ENCODE measurements around the gene BIK. TPM values are rescaled to one million over a fixed set of nuclear protein-coding genes. Genes with fewer than 3 reads are reported as not detected.
"Not testable (repeated sequence)": the region's sequence is repeated elsewhere in the genome, so short reads cannot be mapped to it uniquely, and the experiment has no call there.

Gene BIK
- total RNA-seq, 1 donor from 2014 or later = 5.4 TPM

- no peak overlapping the region for H3K4me3 Mint-ChIP-seq
- no peak overlapping the region for H3K27ac Mint-ChIP-seq
- no peaks in the 10 kb centered on the region for H3K27me3 Mint-ChIP-seq
- TF ChIP-seq CTCF (conservative IDR thresholded peaks at IDR 0.05) = no peak
- H3K4me1 Mint-ChIP-seq (ENCODE audit: unreplicated experiment) = peaks cover 5% of the 10 kb centered on the region
- peaks cover 10% of the 10 kb centered on the region for H3K9me3 Mint-ChIP-seq
- H3K36me3 Mint-ChIP-seq = peaks cover 4% of the 10 kb centered on the region
- DNase-seq (ENCODE audit: extremely low spot score, unreplicated experiment) = no peak
These were observed 14.1 kb upstream of the BIK start for GRCh38 chr22:43096420-43096819.

- peaks cover 4% of the 10 kb centered on the region for H3K36me3 Mint-ChIP-seq
- DNase-seq (ENCODE audit: extremely low spot score, unreplicated experiment) = no peak
- H3K4me1 Mint-ChIP-seq (ENCODE audit: unreplicated experiment) = peaks cover 10% of the 10 kb centered on the region
- no peak overlapping the region for H3K4me3 Mint-ChIP-seq
- no peaks in the 10 kb centered on the region for H3K27me3 Mint-ChIP-seq
- peaks cover 10% of the 10 kb centered on the region for H3K9me3 Mint-ChIP-seq
- peak overlapping the region; percentile 82 for H3K27ac Mint-ChIP-seq
- TF ChIP-seq CTCF (conservative IDR thresholded peaks at IDR 0.05) = no peak
These were observed 12.2 kb upstream of the BIK start for GRCh38 chr22:43098356-43098755.

GRCh38 chr22:43099095-43099494, 11.5 kb upstream of the BIK start:
- peaks cover 10% of the 10 kb centered on the region for H3K9me3 Mint-ChIP-seq
- no peak for DNase-seq (ENCODE audit: extremely low spot score, unreplicated experiment)
- no peak for TF ChIP-seq CTCF (conservative IDR thresholded peaks at IDR 0.05)
- H3K27ac Mint-ChIP-seq = peak overlapping the region; percentile 82
- no peak overlapping the region for H3K4me3 Mint-ChIP-seq
- H3K4me1 Mint-ChIP-seq (ENCODE audit: unreplicated experiment) = peaks cover 16% of the 10 kb centered on the region
- H3K27me3 Mint-ChIP-seq = no peaks in the 10 kb centered on the region
- peaks cover 4% of the 10 kb centered on the region for H3K36me3 Mint-ChIP-seq

- Mint-ChIP-seq H3K4me1 (ENCODE audit: unreplicated experiment) (peaks cover 18% of the 10 kb centered on the region), H3K4me3 (peak overlapping the region; percentile 29), H3K36me3 (peaks cover 4% of the 10 kb centered on the region), H3K9me3 (peaks cover 10% of the 10 kb centered on the region), H3K27ac (peak overlapping the region; percentile 91), H3K27me3 (no peaks in the 10 kb centered on the region)
- TF ChIP-seq CTCF (conservative IDR thresholded peaks at IDR 0.05) = no peak
- no peak for DNase-seq (ENCODE audit: extremely low spot score, unreplicated experiment)
These were observed 10.3 kb upstream of the BIK start for GRCh38 chr22:43100225-43100624.

- TF ChIP-seq CTCF (conservative IDR thresholded peaks at IDR 0.05) = no peak
- DNase-seq (ENCODE audit: extremely low spot score, unreplicated experiment) = no peak
- H3K36me3 Mint-ChIP-seq = no peaks in the 10 kb centered on the region
- no peak overlapping the region for H3K4me3 Mint-ChIP-seq
- peaks cover 6% of the 10 kb centered on the region for H3K9me3 Mint-ChIP-seq
- H3K4me1 Mint-ChIP-seq (ENCODE audit: unreplicated experiment) = peaks cover 19% of the 10 kb centered on the region
- peak overlapping the region; percentile 55 for H3K27ac Mint-ChIP-seq
- no peaks in the 10 kb centered on the region for H3K27me3 Mint-ChIP-seq
These were observed 9.2 kb upstream of the BIK start for GRCh38 chr22:43101306-43101705.

- H3K9me3 Mint-ChIP-seq; H3K36me3 Mint-ChIP-seq; H3K27me3 Mint-ChIP-seq; DNase-seq (ENCODE audit: extremely low spot score, unreplicated experiment): not testable (repeated sequence)
- Mint-ChIP-seq H3K4me1 (ENCODE audit: unreplicated experiment) (peaks cover 22% of the 10 kb centered on the region), H3K27ac (peak overlapping the region; percentile 93), H3K4me3 (peak overlapping the region; percentile 63)
These were observed 6.4 kb upstream of the BIK start for GRCh38 chr22:43104056-43104625.

- H3K9me3 Mint-ChIP-seq = not testable (repeated sequence)
These were observed 5.6 kb upstream of the BIK start for GRCh38 chr22:43104950-43105349.

More at GRCh38 chr22:43104950-43105349, 5.6 kb upstream of the BIK start:
- not testable (repeated sequence) for H3K36me3 Mint-ChIP-seq; H3K4me3 Mint-ChIP-seq; DNase-seq (ENCODE audit: extremely low spot score, unreplicated experiment)
- peaks cover 14% of the 10 kb centered on the region for H3K27me3 Mint-ChIP-seq
- peaks cover 22% of the 10 kb centered on the region for H3K4me1 Mint-ChIP-seq (ENCODE audit: unreplicated experiment)
- H3K27ac Mint-ChIP-seq = peak overlapping the region; percentile 93
